ENCODE measurements around the gene CRYBG1. TPM values are rescaled to one million over a fixed set of nuclear protein-coding genes. Genes with fewer than 3 reads are reported as not detected.

The CRYBG1 gene
- polyA plus RNA-seq, 1 donor from 2014 or later = 0.73 TPM

GRCh38 chr6:106318851-106319250 lies 41.7 kb upstream of the CRYBG1 start:
- H3K27me3 ChIP-seq (ENCODE audit: insufficient read depth, low read depth, low read length) = no peaks in the 10 kb centered on the region
- H3K27ac ChIP-seq (ENCODE audit: low read length) = no peak overlapping the region
- TF ChIP-seq CTCF (IDR thresholded peaks at IDR 0.05; ENCODE audit: poor library complexity, severe bottlenecking) (no peak), REST (IDR thresholded peaks at IDR 0.05; ENCODE audit: borderline replicate concordance) (no peak), EP300 (conservative IDR thresholded peaks at IDR 0.05; ENCODE audit: poor library complexity, severe bottlenecking) (no peak), SMC3 (conservative IDR thresholded peaks at IDR 0.05; ENCODE audit: poor library complexity) (no peak), POLR2AphosphoS5 (IDR thresholded peaks at IDR 0.05) (no peak), MXI1 (conservative IDR thresholded peaks at IDR 0.05; ENCODE audit: poor library complexity, severe bottlenecking) (no peak), EZH2 (IDR thresholded peaks at IDR 0.05; ENCODE audit: borderline replicate concordance, insufficient read depth, low read length, poor library complexity, severe bottlenecking) (no peak), RAD21 (conservative IDR thresholded peaks at IDR 0.05) (no peak), TAF1 (IDR thresholded peaks at IDR 0.05; ENCODE audit: low read depth) (no peak)
- peaks cover 30% of the 10 kb centered on the region for H3K79me2 ChIP-seq (replicated peaks; ENCODE audit: insufficient read depth, low read length)
- no peaks in the 10 kb centered on the region for H3K36me3 ChIP-seq (ENCODE audit: insufficient read depth, low read length)
- no peak overlapping the region for H2AFZ ChIP-seq (ENCODE audit: low read depth, low read length)
- H4K20me1 ChIP-seq (ENCODE audit: insufficient read depth) = no peaks in the 10 kb centered on the region
- no peaks in the 10 kb centered on the region for H3F3A ChIP-seq (ENCODE audit: insufficient read depth, low read length, poor library complexity, severe bottlenecking)
- H3K9me2 ChIP-seq (ENCODE audit: insufficient read depth, low read length) = no peaks in the 10 kb centered on the region
- H3K4me2 ChIP-seq (ENCODE audit: low read length) = no peak overlapping the region
- H3K9ac ChIP-seq (ENCODE audit: low read length) = no peak overlapping the region
- no peaks in the 10 kb centered on the region for H3K9me3 ChIP-seq (ENCODE audit: low read length)
- no peak overlapping the region for H3K4me3 ChIP-seq (ENCODE audit: low read length)

GRCh38 chr6:106321940-106322339 lies 38.6 kb upstream of the CRYBG1 start:
- H3K79me2 ChIP-seq (replicated peaks; ENCODE audit: insufficient read depth, low read length) = peaks cover 44% of the 10 kb centered on the region

More at GRCh38 chr6:106321940-106322339, 38.6 kb upstream of the CRYBG1 start:
- H3K9me3 ChIP-seq (ENCODE audit: low read length) = no peaks in the 10 kb centered on the region
- H3K4me3 ChIP-seq (ENCODE audit: low read length) = no peak overlapping the region
- H3K36me3 ChIP-seq (ENCODE audit: insufficient read depth, low read length) = no peaks in the 10 kb centered on the region
- no peaks in the 10 kb centered on the region for H3K27me3 ChIP-seq (ENCODE audit: insufficient read depth, low read depth, low read length)
- H3K9me2 ChIP-seq (ENCODE audit: insufficient read depth, low read length) = no peaks in the 10 kb centered on the region
- H4K20me1 ChIP-seq (ENCODE audit: insufficient read depth) = no peaks in the 10 kb centered on the region
- TF ChIP-seq CTCF (IDR thresholded peaks at IDR 0.05; ENCODE audit: poor library complexity, severe bottlenecking) (no peak), MXI1 (conservative IDR thresholded peaks at IDR 0.05; ENCODE audit: poor library complexity, severe bottlenecking) (no peak), REST (IDR thresholded peaks at IDR 0.05; ENCODE audit: borderline replicate concordance) (no peak), RAD21 (conservative IDR thresholded peaks at IDR 0.05) (no peak), SMC3 (conservative IDR thresholded peaks at IDR 0.05; ENCODE audit: poor library complexity) (no peak)
- H3K27ac ChIP-seq (ENCODE audit: low read length) = no peak overlapping the region
- H2AFZ ChIP-seq (ENCODE audit: low read depth, low read length) = no peak overlapping the region
- H3K9ac ChIP-seq (ENCODE audit: low read length) = no peak overlapping the region
- no peak overlapping the region for H3K4me2 ChIP-seq (ENCODE audit: low read length)
- no peaks in the 10 kb centered on the region for H3F3A ChIP-seq (ENCODE audit: insufficient read depth, low read length, poor library complexity, severe bottlenecking)
